ENCODE results near the gene APC.
"Not testable (repeated sequence)": the region's sequence is repeated elsewhere in the genome, so short reads cannot be mapped to it uniquely, and the experiment has no call there.

Gene APC

GRCh38 chr5:112713206-112713605 is 24.5 kb upstream of the APC start:
- no peaks in the 10 kb centered on the region for H3K36me3 ChIP-seq (ENCODE audit: control insufficient read depth, insufficient read depth, low read length)
- H3K4me3 ChIP-seq (ENCODE audit: insufficient read depth, low read depth, low read length, poor library complexity, severe bottlenecking) = no peak overlapping the region
- peaks cover 5% of the 10 kb centered on the region for H3K4me1 ChIP-seq (ENCODE audit: control insufficient read depth, insufficient read depth, low read length, poor library complexity, severe bottlenecking)
- DNase-seq = no peak
- no peaks in the 10 kb centered on the region for H3K9me3 ChIP-seq (ENCODE audit: control insufficient read depth, low read length)
- no peaks in the 10 kb centered on the region for H3K27me3 ChIP-seq (replicated peaks; ENCODE audit: control insufficient read depth, insufficient read depth, low read length, poor library complexity, severe bottlenecking)
- H3K27ac ChIP-seq (ENCODE audit: insufficient read depth, low read length, poor library complexity, severe bottlenecking) = no peak overlapping the region

- DNase-seq; H3K4me1 ChIP-seq (ENCODE audit: control insufficient read depth, insufficient read depth, low read length, poor library complexity, severe bottlenecking); H3K4me3 ChIP-seq (ENCODE audit: insufficient read depth, low read depth, low read length, poor library complexity, severe bottlenecking); H3K27me3 ChIP-seq (replicated peaks; ENCODE audit: control insufficient read depth, insufficient read depth, low read length, poor library complexity, severe bottlenecking); H3K36me3 ChIP-seq (ENCODE audit: control insufficient read depth, insufficient read depth, low read length); H3K9me3 ChIP-seq (ENCODE audit: control insufficient read depth, low read length); H3K27ac ChIP-seq (ENCODE audit: insufficient read depth, low read length, poor library complexity, severe bottlenecking): not testable (repeated sequence)
Measured at GRCh38 chr5:112716895-112717294, 20.8 kb upstream of the APC start.

- no peak for DNase-seq
- no peaks in the 10 kb centered on the region for H3K36me3 ChIP-seq (ENCODE audit: control insufficient read depth, insufficient read depth, low read length)
- H3K27me3 ChIP-seq (replicated peaks; ENCODE audit: control insufficient read depth, insufficient read depth, low read length, poor library complexity, severe bottlenecking) = no peaks in the 10 kb centered on the region
- no peak overlapping the region for H3K27ac ChIP-seq (ENCODE audit: insufficient read depth, low read length, poor library complexity, severe bottlenecking)
- H3K9me3 ChIP-seq (ENCODE audit: control insufficient read depth, low read length) = no peaks in the 10 kb centered on the region
- no peaks in the 10 kb centered on the region for H3K4me1 ChIP-seq (ENCODE audit: control insufficient read depth, insufficient read depth, low read length, poor library complexity, severe bottlenecking)
- no peak overlapping the region for H3K4me3 ChIP-seq (ENCODE audit: insufficient read depth, low read depth, low read length, poor library complexity, severe bottlenecking)
Measured at GRCh38 chr5:112717506-112718082, 20.1 kb upstream of the APC start.

DNA sequence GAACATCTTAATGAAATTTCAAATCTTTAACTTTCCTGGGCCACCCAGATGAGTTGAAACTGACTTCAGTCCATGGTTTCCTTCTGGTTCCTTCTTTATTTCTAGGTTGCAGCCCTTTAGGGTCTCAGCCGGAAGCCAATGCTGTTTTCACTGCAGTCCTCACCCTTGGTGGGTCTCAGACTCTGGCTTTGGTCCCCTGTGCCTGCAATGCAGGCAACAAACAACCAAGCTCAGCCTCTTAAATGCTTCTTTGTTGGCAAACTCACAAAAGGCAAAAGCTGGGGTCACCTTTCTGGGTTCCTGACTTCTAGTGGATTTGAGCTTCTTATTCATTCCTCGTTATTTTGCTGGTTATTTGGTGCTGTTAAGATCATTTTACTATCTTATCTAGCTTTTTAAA is 19.3 kb upstream of the APC start:
- Histone ChIP-seq H3K4me3 (ENCODE audit: insufficient read depth, low read depth, low read length, poor library complexity, severe bottlenecking) (no peak overlapping the region), H3K9me3 (ENCODE audit: control insufficient read depth, low read length) (no peaks in the 10 kb centered on the region), H3K36me3 (ENCODE audit: control insufficient read depth, insufficient read depth, low read length) (no peaks in the 10 kb centered on the region), H3K27ac (ENCODE audit: insufficient read depth, low read length, poor library complexity, severe bottlenecking) (no peak overlapping the region), H3K4me1 (ENCODE audit: control insufficient read depth, insufficient read depth, low read length, poor library complexity, severe bottlenecking) (no peaks in the 10 kb centered on the region), H3K27me3 (replicated peaks; ENCODE audit: control insufficient read depth, insufficient read depth, low read length, poor library complexity, severe bottlenecking) (no peaks in the 10 kb centered on the region)
- no peak for DNase-seq

DNA sequence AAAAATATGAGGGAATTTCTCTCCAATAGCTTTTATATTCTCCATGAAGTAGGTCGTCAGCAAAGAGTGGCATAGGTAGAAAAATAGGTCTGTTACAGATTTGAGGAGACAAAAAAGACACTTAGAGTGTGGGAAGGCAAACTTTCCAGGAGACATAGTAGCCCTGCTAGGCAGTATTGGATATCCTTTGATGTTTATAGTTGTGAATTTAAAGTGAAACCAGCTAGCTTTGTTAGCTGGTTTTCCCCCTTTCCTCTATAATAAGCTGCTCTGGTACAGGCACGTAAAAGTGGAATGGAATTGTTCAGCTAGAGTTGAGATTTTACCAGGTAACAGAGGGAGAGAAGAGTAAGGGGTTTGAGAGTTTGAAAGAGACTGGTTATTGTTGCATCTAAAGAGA is 17.1 kb upstream of the APC start:
- no peaks in the 10 kb centered on the region for H3K36me3 ChIP-seq (ENCODE audit: control insufficient read depth, insufficient read depth, low read length)
- no peak overlapping the region for H3K27ac ChIP-seq (ENCODE audit: insufficient read depth, low read length, poor library complexity, severe bottlenecking)
- DNase-seq = no peak
- H3K4me1 ChIP-seq (ENCODE audit: control insufficient read depth, insufficient read depth, low read length, poor library complexity, severe bottlenecking) = no peaks in the 10 kb centered on the region
- no peaks in the 10 kb centered on the region for H3K27me3 ChIP-seq (replicated peaks; ENCODE audit: control insufficient read depth, insufficient read depth, low read length, poor library complexity, severe bottlenecking)
- no peak overlapping the region for H3K4me3 ChIP-seq (ENCODE audit: insufficient read depth, low read depth, low read length, poor library complexity, severe bottlenecking)
- no peaks in the 10 kb centered on the region for H3K9me3 ChIP-seq (ENCODE audit: control insufficient read depth, low read length)

- Histone ChIP-seq H3K4me1 (ENCODE audit: control insufficient read depth, insufficient read depth, low read length, poor library complexity, severe bottlenecking) (no peaks in the 10 kb centered on the region), H3K4me3 (ENCODE audit: insufficient read depth, low read depth, low read length, poor library complexity, severe bottlenecking) (no peak overlapping the region), H3K9me3 (ENCODE audit: control insufficient read depth, low read length) (no peaks in the 10 kb centered on the region), H3K36me3 (ENCODE audit: control insufficient read depth, insufficient read depth, low read length) (no peaks in the 10 kb centered on the region), H3K27ac (ENCODE audit: insufficient read depth, low read length, poor library complexity, severe bottlenecking) (no peak overlapping the region), H3K27me3 (replicated peaks; ENCODE audit: control insufficient read depth, insufficient read depth, low read length, poor library complexity, severe bottlenecking) (no peaks in the 10 kb centered on the region)
- no peak for DNase-seq
Measured at GRCh38 chr5:112724901-112725300, 12.8 kb upstream of the APC start.

DNA sequence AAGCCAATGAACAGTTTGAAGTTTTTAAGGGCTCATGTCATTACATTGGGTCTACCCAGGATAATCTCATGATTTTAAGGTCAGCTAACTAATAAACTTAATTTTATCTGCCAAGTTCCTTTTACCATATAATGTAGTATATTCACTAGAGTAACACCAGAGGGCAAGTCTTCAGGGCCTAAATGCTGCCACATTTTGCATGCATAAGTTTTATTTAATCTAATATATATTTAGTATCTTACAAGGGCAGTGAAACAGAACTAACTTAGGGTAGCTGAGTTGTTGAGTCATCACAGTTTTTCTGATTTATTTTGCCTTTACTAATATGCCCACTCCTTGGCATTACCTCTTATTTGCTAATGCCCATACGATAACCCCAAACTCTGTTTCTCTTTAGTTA is 8.1 kb upstream of the APC start:
- H3K4me1 ChIP-seq (ENCODE audit: control insufficient read depth, insufficient read depth, low read length, poor library complexity, severe bottlenecking) = peaks cover 2% of the 10 kb centered on the region
- DNase-seq = no peak
- H3K36me3 ChIP-seq (ENCODE audit: control insufficient read depth, insufficient read depth, low read length) = no peaks in the 10 kb centered on the region
- H3K4me3 ChIP-seq (ENCODE audit: insufficient read depth, low read depth, low read length, poor library complexity, severe bottlenecking) = no peak overlapping the region
- no peaks in the 10 kb centered on the region for H3K9me3 ChIP-seq (ENCODE audit: control insufficient read depth, low read length)
- H3K27me3 ChIP-seq (replicated peaks; ENCODE audit: control insufficient read depth, insufficient read depth, low read length, poor library complexity, severe bottlenecking) = no peaks in the 10 kb centered on the region
- H3K27ac ChIP-seq (ENCODE audit: insufficient read depth, low read length, poor library complexity, severe bottlenecking) = no peak overlapping the region

DNA sequence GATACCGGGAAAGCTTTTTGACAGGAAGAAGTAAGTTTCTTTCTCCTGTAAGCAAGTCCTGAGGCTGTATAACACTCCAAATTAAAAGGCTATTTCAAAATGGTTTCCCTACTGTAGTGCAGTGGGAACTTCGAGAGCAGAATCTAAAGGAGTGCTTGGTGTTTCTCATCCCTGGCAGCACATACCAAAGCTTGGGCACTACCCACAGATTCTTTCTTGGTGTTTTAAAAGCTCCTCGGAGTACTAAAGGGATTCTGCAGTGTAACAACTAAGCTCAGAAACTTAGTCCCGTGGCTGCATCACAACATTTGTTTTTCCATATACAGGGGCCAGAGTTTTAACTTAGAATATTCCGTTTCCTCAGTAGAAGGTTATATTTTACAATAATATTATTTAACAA is 5.6 kb upstream of the APC start:
- DNase-seq = no peak
- H3K4me1 ChIP-seq (ENCODE audit: control insufficient read depth, insufficient read depth, low read length, poor library complexity, severe bottlenecking) = peaks cover 2% of the 10 kb centered on the region

DNA sequence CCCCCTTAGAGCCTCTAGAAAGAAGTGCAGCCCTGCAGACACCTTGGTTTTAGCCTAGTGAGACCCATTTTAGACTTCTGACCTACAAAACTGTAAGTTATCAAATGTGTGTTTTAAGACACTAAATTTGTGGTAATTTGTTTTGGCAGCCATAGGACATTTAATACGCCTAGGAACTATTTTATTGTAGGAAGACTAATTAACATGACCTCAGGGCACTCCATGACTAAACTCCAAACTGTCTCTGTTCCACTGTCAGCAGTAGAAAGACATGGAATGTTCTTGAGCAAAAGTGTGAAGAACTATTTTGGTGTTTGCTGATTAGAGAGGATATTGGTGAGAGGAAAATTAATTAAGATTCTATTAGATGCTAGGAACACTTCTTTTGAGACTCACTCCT is 4.1 kb upstream of the APC start:
- peaks cover 5% of the 10 kb centered on the region for H3K4me1 ChIP-seq (ENCODE audit: control insufficient read depth, insufficient read depth, low read length, poor library complexity, severe bottlenecking)
- DNase-seq = no peak
- no peaks in the 10 kb centered on the region for H3K27me3 ChIP-seq (replicated peaks; ENCODE audit: control insufficient read depth, insufficient read depth, low read length, poor library complexity, severe bottlenecking)

More for the DNA sequence above, 5.6 kb upstream of the APC start:
- Histone ChIP-seq H3K27ac (ENCODE audit: insufficient read depth, low read length, poor library complexity, severe bottlenecking) (no peak overlapping the region), H3K4me3 (ENCODE audit: insufficient read depth, low read depth, low read length, poor library complexity, severe bottlenecking) (no peak overlapping the region), H3K36me3 (ENCODE audit: control insufficient read depth, insufficient read depth, low read length) (no peaks in the 10 kb centered on the region), H3K27me3 (replicated peaks; ENCODE audit: control insufficient read depth, insufficient read depth, low read length, poor library complexity, severe bottlenecking) (no peaks in the 10 kb centered on the region), H3K9me3 (ENCODE audit: control insufficient read depth, low read length) (no peaks in the 10 kb centered on the region)

GRCh38 chr5:112734597-112734996 is 3.1 kb upstream of the APC start:
- no peaks in the 10 kb centered on the region for H3K27me3 ChIP-seq (replicated peaks; ENCODE audit: control insufficient read depth, insufficient read depth, low read length, poor library complexity, severe bottlenecking)
- no peak overlapping the region for H3K4me3 ChIP-seq (ENCODE audit: insufficient read depth, low read depth, low read length, poor library complexity, severe bottlenecking)
- no peaks in the 10 kb centered on the region for H3K36me3 ChIP-seq (ENCODE audit: control insufficient read depth, insufficient read depth, low read length)
- H3K27ac ChIP-seq (ENCODE audit: insufficient read depth, low read length, poor library complexity, severe bottlenecking) = no peak overlapping the region
- no peak for DNase-seq
- no peaks in the 10 kb centered on the region for H3K9me3 ChIP-seq (ENCODE audit: control insufficient read depth, low read length)
- H3K4me1 ChIP-seq (ENCODE audit: control insufficient read depth, insufficient read depth, low read length, poor library complexity, severe bottlenecking) = peaks cover 5% of the 10 kb centered on the region

More for the DNA sequence above, 4.1 kb upstream of the APC start:
- Histone ChIP-seq H3K27ac (ENCODE audit: insufficient read depth, low read length, poor library complexity, severe bottlenecking) (no peak overlapping the region), H3K4me3 (ENCODE audit: insufficient read depth, low read depth, low read length, poor library complexity, severe bottlenecking) (no peak overlapping the region), H3K36me3 (ENCODE audit: control insufficient read depth, insufficient read depth, low read length) (no peaks in the 10 kb centered on the region), H3K9me3 (ENCODE audit: control insufficient read depth, low read length) (no peaks in the 10 kb centered on the region)
